Thyroid gland (tissue), 4 donors: Measurements from ENCODE around the gene DAB1. TPM values are rescaled to one million over a fixed set of nuclear protein-coding genes. Genes with fewer than 3 reads are reported as not detected.

Experiments used
- DNase-seq, 2 donors: peaks; one replicate each; pipeline ENCODE4 v3.0.0-alpha.2; 2019
- H3K27ac ChIP-seq, 3 donors: fragments of 200-600 bp; sonication (generic); 1 replicate in 2 of 3; 2 replicates in 1 of 3; pipeline ENCODE4 v1.5.1; 2016 to 2019; ENCODE audit warnings: mild to moderate bottlenecking in 1 of 3, moderate library complexity in 1 of 3
- H3K27me3 ChIP-seq: fragments of 200-600 bp; sonication (generic); one replicate; pipeline ENCODE4 v1.5.1; 2019
- H3K36me3 ChIP-seq, 2 donors: fragments of 200-600 bp; sonication (generic); one replicate each; pipeline ENCODE4 v1.5.1; 2016 to 2019
- H3K4me1 ChIP-seq, 2 donors: fragments of 200-600 bp; sonication (generic); one replicate each; pipeline ENCODE4 v1.5.1; 2017 to 2019
- H3K4me3 ChIP-seq, 3 donors: fragments of 200-600 bp; sonication (generic); replicated peaks in 1 of 3; 1 replicate in 2 of 3; 2 replicates in 1 of 3; pipeline ENCODE4 v1.5.1; 2016; ENCODE audit warnings: mild to moderate bottlenecking in 1 of 3
- H3K9me3 ChIP-seq: fragments of 200-600 bp; sonication (generic); one replicate; pipeline ENCODE4 v1.5.1; 2017
- CTCF ChIP-seq, 6 experiments: fragments of 200-600 bp in 3 of 6; fragments of 450-650 bp in 3 of 6; sonication (generic) in 3 of 6; IDR thresholded peaks; one replicate each; pipeline ENCODE4 v1.5.1; 2016 to 2019; ENCODE audit warnings: antibody characterized with exemption in 6 of 6, mild to moderate bottlenecking in 2 of 6, inconsistent platforms in 1 of 6, moderate library complexity in 1 of 6
- POLR2A ChIP-seq, 2 donors: fragments of 450-650 bp; IDR thresholded peaks; one replicate each; pipeline ENCODE4 v1.6.1; 2017; ENCODE audit warnings: antibody characterized with exemption in 2 of 2, mild to moderate bottlenecking in 2 of 2, moderate library complexity in 1 of 2
- WGBS, 2 donors: methylation state at CpG; one replicate each; pipeline ENCODE4 v1.1.5; 2017; 5-methylcytosine and 5-hydroxymethylcytosine counted together
- intact Hi-C: fragments of 100-400 bp; cut with DNase I; formaldehyde crosslinking; loops from one replicate; pipeline ENCODE4 v1.15.1; 2023
- total RNA-seq, 4 donors: library from RNA; depleted of rRNA; stranded (reverse); fragments of >200 nt; gene quantifications; one replicate each; pipeline ENCODE4 v1.2.3, GENCODE V29; 2016

The DAB1 gene
- total RNA-seq, 4 donors from 2014 or later: under 0.01 to 0.83 (median 0.21) TPM

- H3K9me3 ChIP-seq: no peaks in the 10 kb centered on the region
- H3K4me3 ChIP-seq: no peak overlapping the region
- intact Hi-C loops: no loop called here
- no peaks in the 10 kb centered on the region for H3K4me1 ChIP-seq
- H3K36me3 ChIP-seq: no peaks in the 10 kb centered on the region
- DNase-seq: no peak
- WGBS, 2 donors: 86 to 92% methylated on average over 5 of the region's 5 CpGs
- TF ChIP-seq POLR2A (IDR thresholded peaks at IDR 0.05): no peak
- no peak for TF ChIP-seq CTCF (IDR thresholded peaks at IDR 0.05)
- H3K27ac ChIP-seq: no peak overlapping the region
- H3K27me3 ChIP-seq: no peaks in the 10 kb centered on the region
Observed at GRCh38 chr1:57258557-57259325, 165.1 kb downstream of the DAB1 start.

- H3K4me1 ChIP-seq: no peaks in the 10 kb centered on the region
- WGBS, 2 donors: 90% methylated on average over 5 of the region's 5 CpGs
- H3K27me3 ChIP-seq: no peaks in the 10 kb centered on the region
- TF ChIP-seq CTCF (IDR thresholded peaks at IDR 0.05): no peak
- no peak for TF ChIP-seq POLR2A (IDR thresholded peaks at IDR 0.05)
- H3K36me3 ChIP-seq: no peaks in the 10 kb centered on the region
- H3K27ac ChIP-seq: no peak overlapping the region
- no peaks in the 10 kb centered on the region for H3K9me3 ChIP-seq
- H3K4me3 ChIP-seq: no peak overlapping the region
- no peak for DNase-seq
- intact Hi-C loops: no loop called here
Observed at GRCh38 chr1:57255945-57256344, 167.9 kb downstream of the DAB1 start.

- no peaks in the 10 kb centered on the region for H3K9me3 ChIP-seq
- intact Hi-C loops: no loop called here
- H3K4me3 ChIP-seq: no peak overlapping the region
- H3K27ac ChIP-seq: no peak overlapping the region
- no peaks in the 10 kb centered on the region for H3K4me1 ChIP-seq
- no peaks in the 10 kb centered on the region for H3K27me3 ChIP-seq
- H3K36me3 ChIP-seq: no peaks in the 10 kb centered on the region
- DNase-seq: no peak
- no peak for TF ChIP-seq CTCF (IDR thresholded peaks at IDR 0.05)
- no peak for TF ChIP-seq POLR2A (IDR thresholded peaks at IDR 0.05)
- WGBS, 2 donors: 52 to 59% methylated on average over 2 of the region's 2 CpGs
Observed at GRCh38 chr1:57254022-57254421, 169.8 kb downstream of the DAB1 start.

GRCh38 chr1:57252597-57253294 lies 171.1 kb downstream of the DAB1 start:
- intact Hi-C loops: no loop called here
- 71 to 85% methylated on average over 10 of the region's 10 CpGs for WGBS, 2 donors
- DNase-seq: no peak
- no peaks in the 10 kb centered on the region for H3K9me3 ChIP-seq
- TF ChIP-seq CTCF (IDR thresholded peaks at IDR 0.05) (no peak), POLR2A (IDR thresholded peaks at IDR 0.05) (no peak)
- no peak overlapping the region for H3K4me3 ChIP-seq
- no peaks in the 10 kb centered on the region for H3K4me1 ChIP-seq
- no peaks in the 10 kb centered on the region for H3K27me3 ChIP-seq
- H3K27ac ChIP-seq: no peak overlapping the region
- H3K36me3 ChIP-seq: no peaks in the 10 kb centered on the region

GRCh38 chr1:57250021-57250420 lies 173.8 kb downstream of the DAB1 start:
- no peak overlapping the region for H3K4me3 ChIP-seq
- H3K36me3 ChIP-seq: no peaks in the 10 kb centered on the region
- no peak for TF ChIP-seq CTCF (IDR thresholded peaks at IDR 0.05)
- TF ChIP-seq POLR2A (IDR thresholded peaks at IDR 0.05): no peak
- WGBS, 2 donors: 95 to 97% methylated on average over 3 of the region's 3 CpGs
- intact Hi-C loops: no loop called here
- H3K4me1 ChIP-seq: no peaks in the 10 kb centered on the region
- H3K27me3 ChIP-seq: no peaks in the 10 kb centered on the region
- H3K27ac ChIP-seq: no peak overlapping the region
- no peaks in the 10 kb centered on the region for H3K9me3 ChIP-seq
- no peak for DNase-seq
